Activated CD4-positive, alpha-beta T cell treated with anti-CD3 and anti-CD28 coated beads for 36 hours (primary cell): ENCODE data around the gene IFNA2. TPM values are rescaled to one million over a fixed set of nuclear protein-coding genes. Genes with fewer than 3 reads are reported as not detected.

Source experiments
- ATAC-seq: fragments of 200-7000 bp; cut with Tn5 transposase; one replicate; pipeline ENCODE4 v1.10.0; 2021; ENCODE audit warnings: mild to moderate bottlenecking, moderate library complexity
- CTCF ChIA-PET: fragments of 350-600 bp; sonication (Branson Sonifier 250); formaldehyde crosslinking; loops from one replicate; lab custom pipeline; 2021; ENCODE audit warnings: antibody characterized with exemption; lab: Charles Lee
- POLR2A ChIA-PET: fragments of 350-600 bp; sonication (Branson Sonifier 250); formaldehyde crosslinking; loops from one replicate; lab custom pipeline; 2021; ENCODE audit warnings: antibody characterized with exemption, inconsistent platforms; lab: Charles Lee
- DNase-seq: peaks from one replicate; pipeline ENCODE4 v3.0.0-alpha.2; 2020
- H3K27ac Mint-ChIP-seq: one replicate; pipeline ENCODE4 v1.8.0; 2021; ENCODE audit warnings: mixed read lengths
- H3K27me3 Mint-ChIP-seq: one replicate; pipeline ENCODE4 v1.8.0; 2021; ENCODE audit warnings: mixed read lengths
- H3K36me3 Mint-ChIP-seq: one replicate; pipeline ENCODE4 v1.8.0; 2021; ENCODE audit warnings: low read depth, mixed read lengths
- H3K4me1 Mint-ChIP-seq: one replicate; pipeline ENCODE4 v1.8.0; 2021; ENCODE audit warnings: mixed read lengths
- H3K4me3 Mint-ChIP-seq: one replicate; pipeline ENCODE4 v1.8.0; 2021; ENCODE audit warnings: mild to moderate bottlenecking, moderate library complexity, mixed read lengths
- H3K9me3 Mint-ChIP-seq: one replicate; pipeline ENCODE4 v1.8.0; 2021; ENCODE audit warnings: low read depth, mixed read lengths
- intact Hi-C, 2 experiments: fragments of 100-400 bp; cut with DNase I in 1 of 2; cut with micrococcal nuclease in 1 of 2; formaldehyde crosslinking; loops; one replicate each; pipeline versions ENCODE4 v1.14.2 to v1.15.1; 2022 to 2024; cut with DNase I, micrococcal nuclease
- total RNA-seq, 2 experiments: library from RNA; stranded (reverse); gene quantifications; one replicate each; pipeline ENCODE4 v1.2.3, GENCODE V29; 2021

Gene IFNA2
- total RNA-seq, 2 experiments from 2014 or later = not detected

DNA sequence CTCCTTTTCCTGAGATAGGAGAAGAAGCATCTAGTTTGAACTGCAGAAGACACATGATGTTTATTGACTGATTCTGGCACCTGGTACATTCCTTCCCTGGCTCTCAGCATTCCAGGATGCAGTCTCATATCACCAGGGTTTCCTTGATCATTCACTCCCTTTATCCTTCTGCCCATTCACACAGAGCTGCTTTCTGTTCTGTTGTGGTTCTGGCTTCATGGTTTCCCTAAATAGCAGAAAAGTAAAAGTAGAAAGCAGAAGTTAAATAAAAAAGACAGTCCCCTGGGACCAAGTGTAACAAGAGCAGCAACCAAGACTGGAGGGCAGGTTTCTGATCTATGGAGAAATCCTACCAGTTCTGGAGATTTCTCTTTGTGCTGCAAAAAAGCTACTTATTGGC, 26.9 kb upstream of the IFNA2 start:
- ATAC-seq (no peak), DNase-seq (no peak)
- Mint-ChIP-seq H3K36me3 (no peaks in the 10 kb centered on the region), H3K27ac (no peak overlapping the region), H3K4me1 (no peaks in the 10 kb centered on the region), H3K27me3 (peaks cover 7% of the 10 kb centered on the region), H3K4me3 (no peak overlapping the region), H3K9me3 (no peaks in the 10 kb centered on the region)
- intact Hi-C loops = no loop called here
- ChIA-PET POLR2A (no interaction called here), CTCF (interaction anchor here (0.6 to 2.1 kb wide), 2 partner anchors 9 to 153 kb away, joined by 3 to 4 read pairs; no protein-coding TSS in a partner anchor)

GRCh38 chr9:21408817-21409216, 23.6 kb upstream of the IFNA2 start, which contains the start of gene IFNA8:
Gene IFNA8 (plus strand): TSS chr9:21409117. CDS start chr9:21409177, 60 bp downstream.
- no peaks in the 10 kb centered on the region for H3K4me1 Mint-ChIP-seq
- no peak within 1 kb of the TSS for H3K27ac Mint-ChIP-seq
- H3K27me3 Mint-ChIP-seq = peaks cover 15% of the 10 kb centered on the region
- ATAC-seq (no peak), DNase-seq (no peak)
- intact Hi-C loops = no loop called here
- no peaks in the 10 kb centered on the region for H3K36me3 Mint-ChIP-seq
- ChIA-PET POLR2A (no interaction called here), CTCF (interaction anchor here (0.7 to 1.7 kb wide), 6 partner anchors 12 to 382 kb away, joined by 3 to 5 read pairs (median 3); no protein-coding TSS in a partner anchor)
- H3K9me3 Mint-ChIP-seq = no peaks in the 10 kb centered on the region
- no peak within 1 kb of the TSS for H3K4me3 Mint-ChIP-seq

- DNase-seq (no peak), ATAC-seq (no peak)
- ChIA-PET POLR2A (no interaction called here), CTCF (interaction anchor here (0.8 to 2.0 kb wide), 3 partner anchors 8 to 32 kb away, joined by 3 to 7 read pairs (median 4); no protein-coding TSS in a partner anchor)
- Mint-ChIP-seq H3K27me3 (peaks cover 44% of the 10 kb centered on the region), H3K36me3 (no peaks in the 10 kb centered on the region), H3K4me1 (peaks cover 14% of the 10 kb centered on the region), H3K27ac (no peak overlapping the region), H3K4me3 (no peak overlapping the region), H3K9me3 (no peaks in the 10 kb centered on the region)
- intact Hi-C loops = no loop called here
Measured at GRCh38 chr9:21404146-21404545, 18.9 kb upstream of the IFNA2 start.

- POLR2A ChIA-PET = no interaction called here
- intact Hi-C loops = no loop called here
- Mint-ChIP-seq H3K27me3 (peaks cover 52% of the 10 kb centered on the region), H3K36me3 (no peaks in the 10 kb centered on the region), H3K4me3 (peak overlapping the region; percentile 34), H3K4me1 (peaks cover 16% of the 10 kb centered on the region), H3K27ac (no peak overlapping the region), H3K9me3 (no peaks in the 10 kb centered on the region)
- CTCF ChIA-PET = interaction anchor here (0.5 to 2.0 kb wide), 15 partner anchors 8 to 778 kb away, joined by 3 to 8 read pairs (median 4); no protein-coding TSS in a partner anchor
- peak; percentile 34 for DNase-seq
- peak; percentile 42 for ATAC-seq
Measured at GRCh38 chr9:21402386-21403251, 17.4 kb upstream of the IFNA2 start.

GRCh38 chr9:21399956-21400355, 14.8 kb upstream of the IFNA2 start:
- CTCF ChIA-PET = interaction anchor here (0.7 to 2.8 kb wide), 2 partner anchors 69 to 195 kb away, joined by 3 to 8 read pairs; no protein-coding TSS in a partner anchor
- no peak for DNase-seq
- ATAC-seq = no peak
- no peaks in the 10 kb centered on the region for H3K9me3 Mint-ChIP-seq
- intact Hi-C loops = loop anchor here (5.0 kb wide), 2 partner anchors 43 to 203 kb away; no protein-coding TSS in a partner anchor
- peaks cover 24% of the 10 kb centered on the region for H3K4me1 Mint-ChIP-seq
- peaks cover 56% of the 10 kb centered on the region for H3K27me3 Mint-ChIP-seq
- H3K4me3 Mint-ChIP-seq = no peak overlapping the region
- POLR2A ChIA-PET = no interaction called here
- H3K27ac Mint-ChIP-seq = no peak overlapping the region
- H3K36me3 Mint-ChIP-seq = no peaks in the 10 kb centered on the region

DNA sequence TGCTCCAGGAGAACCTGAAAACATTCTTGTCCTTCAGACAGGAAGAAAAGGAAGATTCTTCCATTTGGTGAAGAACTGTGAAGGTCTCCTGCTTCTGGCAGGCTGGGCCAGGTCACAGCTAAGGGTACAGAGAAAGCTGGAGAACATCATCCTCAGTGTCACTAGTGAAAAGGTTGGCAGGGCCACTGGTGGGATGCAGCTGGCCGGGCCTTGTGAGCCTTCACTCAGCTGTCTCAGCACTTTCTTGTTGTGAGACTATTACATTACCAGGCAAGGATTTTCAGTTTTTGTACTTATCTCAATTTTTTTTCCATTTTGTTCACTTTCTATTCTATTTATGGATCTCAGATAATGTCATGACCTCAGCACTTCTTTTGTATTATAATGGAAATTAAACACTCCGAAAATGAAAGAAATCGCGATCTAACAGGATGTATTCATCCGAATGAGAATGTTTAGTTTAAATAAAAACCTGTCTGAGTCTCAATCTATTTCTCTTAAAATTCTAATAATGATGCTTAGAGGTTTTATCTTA, 13.8 kb upstream of the IFNA2 start:
- DNase-seq (no peak), ATAC-seq (no peak)
- CTCF ChIA-PET = interaction anchor here (0.6 to 2.8 kb wide), 7 partner anchors 7 to 147 kb away, joined by 3 to 12 read pairs (median 5); no protein-coding TSS in a partner anchor
- no peaks in the 10 kb centered on the region for H3K9me3 Mint-ChIP-seq
- H3K4me1 Mint-ChIP-seq = peaks cover 24% of the 10 kb centered on the region
- intact Hi-C loops = loop anchor here (5.0 kb wide), 2 partner anchors 42 to 202 kb away; no protein-coding TSS in a partner anchor
- H3K27me3 Mint-ChIP-seq = peaks cover 54% of the 10 kb centered on the region
- no peaks in the 10 kb centered on the region for H3K36me3 Mint-ChIP-seq
- POLR2A ChIA-PET = interaction anchor here (0.6 kb wide), 1 partner anchor 351 kb away, joined by 3 read pairs; no protein-coding TSS in a partner anchor
- no peak overlapping the region for H3K27ac Mint-ChIP-seq
- H3K4me3 Mint-ChIP-seq = no peak overlapping the region

- Mint-ChIP-seq H3K4me3 (peak overlapping the region; percentile 52), H3K27me3 (peaks cover 47% of the 10 kb centered on the region), H3K27ac (peak overlapping the region; percentile 66), H3K9me3 (no peaks in the 10 kb centered on the region), H3K36me3 (no peaks in the 10 kb centered on the region), H3K4me1 (peaks cover 15% of the 10 kb centered on the region)
- intact Hi-C loops = loop anchor here (1.0 to 5.0 kb wide), 5 partner anchors 39 to 199 kb away; partner anchors contain the start of gene KLHL9 (in 1 of the 2)
- ATAC-seq (peak; percentile 74), DNase-seq (peak; percentile 78)
- ChIA-PET POLR2A (no interaction called here), CTCF (interaction anchor here (0.5 to 7.0 kb wide), 33 partner anchors 9 to 1663 kb away, joined by 3 to 95 read pairs (median 4); partner anchors contain the start of genes IFNA8 and KLHL9)
Measured at GRCh38 chr9:21395778-21396717, 10.8 kb upstream of the IFNA2 start.

DNA sequence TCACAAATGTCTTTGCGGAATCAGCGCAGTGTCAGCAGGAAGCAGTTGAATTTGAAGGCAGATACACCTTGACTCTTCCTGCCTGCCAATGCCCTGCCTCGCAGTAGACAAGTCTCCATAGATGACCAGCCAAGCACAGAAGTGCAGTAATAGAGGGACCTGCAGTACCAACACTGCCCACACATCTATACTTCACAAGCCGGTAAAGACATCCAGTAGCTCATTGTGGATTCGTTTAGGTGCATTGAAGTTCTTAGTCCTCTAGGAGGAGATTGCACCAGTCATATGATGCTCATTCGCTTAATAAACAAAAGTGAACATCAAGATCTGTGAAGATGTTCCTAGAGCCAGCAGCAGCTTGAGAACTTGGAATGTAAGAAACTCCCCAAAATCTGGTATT, 7.1 kb upstream of the IFNA2 start:
- Mint-ChIP-seq H3K4me3 (no peak overlapping the region), H3K36me3 (no peaks in the 10 kb centered on the region), H3K27ac (no peak overlapping the region), H3K9me3 (no peaks in the 10 kb centered on the region), H3K4me1 (peaks cover 8% of the 10 kb centered on the region), H3K27me3 (peaks cover 43% of the 10 kb centered on the region)
- ATAC-seq = peak; percentile 63
- POLR2A ChIA-PET = no interaction called here
- intact Hi-C loops = no loop called here
- no peak for DNase-seq
- CTCF ChIA-PET = interaction anchor here (0.6 to 7.0 kb wide), 11 partner anchors 11 to 180 kb away, joined by 3 to 95 read pairs (median 4); partner anchors contain the start of gene KLHL9

DNA sequence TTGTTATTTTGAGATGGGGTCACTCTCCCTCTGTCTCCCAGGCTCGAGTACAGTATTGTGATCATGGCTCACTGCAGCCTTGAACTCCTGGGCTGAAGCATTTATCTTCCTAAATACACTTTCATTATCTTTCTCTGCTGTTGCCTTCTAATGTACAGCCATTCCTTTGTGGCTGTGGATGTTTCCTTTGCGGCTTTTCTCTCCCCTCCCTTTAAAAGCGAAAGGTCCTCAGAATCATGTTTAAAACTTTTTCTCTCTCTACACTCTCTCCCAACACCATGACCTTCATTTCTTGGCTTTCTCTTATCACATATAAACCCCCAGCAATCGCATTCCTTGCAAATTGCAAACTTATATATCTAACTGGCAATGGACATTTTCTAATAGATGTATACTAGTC, 1.6 kb downstream of the IFNA2 start:
- peaks cover 13% of the 10 kb centered on the region for H3K4me1 Mint-ChIP-seq
- ChIA-PET CTCF (no interaction called here), POLR2A (no interaction called here)
- H3K27me3 Mint-ChIP-seq = peaks cover 35% of the 10 kb centered on the region
- H3K27ac Mint-ChIP-seq = no peak overlapping the region
- no peaks in the 10 kb centered on the region for H3K9me3 Mint-ChIP-seq
- no peak for ATAC-seq
- intact Hi-C loops = no loop called here
- no peaks in the 10 kb centered on the region for H3K36me3 Mint-ChIP-seq
- no peak for DNase-seq
- no peak overlapping the region for H3K4me3 Mint-ChIP-seq

- ATAC-seq = peak; percentile 90
- no peak overlapping the region for H3K27ac Mint-ChIP-seq
- H3K4me1 Mint-ChIP-seq = peaks cover 13% of the 10 kb centered on the region
- intact Hi-C loops = loop anchor here (1.0 kb wide), 2 partner anchors 24 to 46 kb away; partner anchors contain the start of gene KLHL9 (in 1 of the 2)
- H3K9me3 Mint-ChIP-seq = no peaks in the 10 kb centered on the region
- H3K27me3 Mint-ChIP-seq = peaks cover 37% of the 10 kb centered on the region
- peak; percentile 18 for DNase-seq
- no peaks in the 10 kb centered on the region for H3K36me3 Mint-ChIP-seq
- ChIA-PET CTCF (interaction anchor here (0.5 to 3.5 kb wide), 6 partner anchors 10 to 55 kb away, joined by 3 to 18 read pairs (median 3); no protein-coding TSS in a partner anchor), POLR2A (no interaction called here)
- no peak overlapping the region for H3K4me3 Mint-ChIP-seq
Measured at GRCh38 chr9:21381448-21382339, 3.5 kb downstream of the IFNA2 start.
